ENCODE results near the gene PLOD2. TPM values are rescaled to one million over a fixed set of nuclear protein-coding genes. Genes with fewer than 3 reads are reported as not detected.

PLOD2 gene
- total RNA-seq, 2 experiments from 2014 or later = 0.40 TPM; not detected in 1

DNA sequence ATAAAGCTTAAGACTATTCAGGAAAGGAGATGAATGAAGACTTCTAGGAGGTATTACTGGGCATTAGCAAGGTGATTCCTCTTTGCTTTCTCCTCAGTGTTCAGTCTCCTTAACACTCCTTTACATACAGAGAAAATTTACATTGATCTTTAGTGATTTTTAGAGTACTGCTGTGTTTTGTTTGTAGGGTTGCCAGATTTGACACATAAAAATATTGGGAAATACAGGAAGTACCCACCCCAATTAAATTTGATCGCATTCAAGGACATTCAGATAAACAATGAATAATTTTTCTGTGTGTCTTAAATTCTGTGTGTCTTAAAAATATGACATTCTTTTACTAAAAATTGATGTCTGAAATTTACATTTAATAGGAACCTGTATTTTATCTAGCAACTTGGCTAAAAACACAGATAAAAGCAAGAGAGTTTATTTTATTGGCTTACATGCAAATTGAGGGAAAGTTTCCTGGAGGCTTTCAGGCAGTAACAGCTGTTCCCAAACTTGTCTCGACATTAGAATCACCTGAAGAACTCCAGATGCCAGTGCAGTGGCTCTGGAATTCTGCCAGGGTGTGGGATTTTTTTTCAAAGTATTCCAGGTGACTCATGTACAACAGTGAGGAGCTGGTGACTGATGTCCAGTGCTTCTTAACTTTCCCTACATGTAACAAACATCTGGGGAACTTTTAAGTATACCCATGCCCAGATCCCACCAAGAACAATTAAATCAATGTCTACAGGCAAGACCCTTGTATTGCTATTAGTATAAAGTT lies 23.4 kb upstream of the PLOD2 start:
- ChIA-PET POLR2A (no interaction called here), CTCF (interaction anchor here (1.5 kb wide), 1 partner anchor 119 kb away, joined by 4 read pairs; no protein-coding TSS in a partner anchor)
- ATAC-seq = no peak
- Mint-ChIP-seq H3K27ac (no peak overlapping the region), H3K27me3 (ENCODE audit: low read depth) (peaks cover 6% of the 10 kb centered on the region), H3K36me3 (ENCODE audit: low read depth) (no peaks in the 10 kb centered on the region), H3K9me3 (ENCODE audit: insufficient read depth) (no peaks in the 10 kb centered on the region), H3K4me1 (ENCODE audit: low read depth) (no peaks in the 10 kb centered on the region), H3K4me3 (no peak overlapping the region)
- DNase-seq = no peak

DNA sequence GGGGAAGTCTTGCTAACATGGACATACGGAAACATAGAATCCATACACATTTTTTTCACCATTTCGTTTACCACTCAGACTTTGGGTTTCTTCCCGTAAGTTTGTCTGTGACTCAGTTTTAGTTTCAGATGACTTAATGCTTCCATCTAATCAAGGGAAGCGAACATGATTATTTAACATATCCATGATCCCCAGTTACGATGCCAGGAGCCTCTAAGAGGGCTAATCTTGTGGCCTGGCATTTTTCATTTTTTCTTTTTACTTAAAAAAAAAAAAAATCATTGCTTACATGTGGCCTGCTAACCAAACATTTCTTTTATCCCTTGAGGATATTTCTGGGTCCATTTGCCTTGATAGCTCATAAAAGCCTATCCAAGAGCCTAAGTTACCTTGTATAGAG lies 20.2 kb upstream of the PLOD2 start:
- no peak for DNase-seq
- ChIA-PET CTCF (interaction anchor here (2.1 kb wide), 1 partner anchor 8 kb away, joined by 7 read pairs; no protein-coding TSS in a partner anchor), POLR2A (no interaction called here)
- H3K27ac Mint-ChIP-seq = no peak overlapping the region
- no peaks in the 10 kb centered on the region for H3K4me1 Mint-ChIP-seq (ENCODE audit: low read depth)
- no peak for ATAC-seq
- H3K9me3 Mint-ChIP-seq (ENCODE audit: insufficient read depth) = no peaks in the 10 kb centered on the region
- no peaks in the 10 kb centered on the region for H3K36me3 Mint-ChIP-seq (ENCODE audit: low read depth)
- H3K4me3 Mint-ChIP-seq = no peak overlapping the region
- H3K27me3 Mint-ChIP-seq (ENCODE audit: low read depth) = peaks cover 3% of the 10 kb centered on the region

GRCh38 chr3:146180376-146180775 lies 19.4 kb upstream of the PLOD2 start:
- Mint-ChIP-seq H3K36me3 (ENCODE audit: low read depth) (no peaks in the 10 kb centered on the region), H3K4me1 (ENCODE audit: low read depth) (no peaks in the 10 kb centered on the region), H3K9me3 (ENCODE audit: insufficient read depth) (no peaks in the 10 kb centered on the region), H3K4me3 (no peak overlapping the region), H3K27me3 (ENCODE audit: low read depth) (peaks cover 7% of the 10 kb centered on the region), H3K27ac (no peak overlapping the region)
- DNase-seq (no peak), ATAC-seq (no peak)
- CTCF ChIA-PET = interaction anchor here (2.1 kb wide), 1 partner anchor 9 kb away, joined by 7 read pairs; no protein-coding TSS in a partner anchor
- POLR2A ChIA-PET = no interaction called here

DNA sequence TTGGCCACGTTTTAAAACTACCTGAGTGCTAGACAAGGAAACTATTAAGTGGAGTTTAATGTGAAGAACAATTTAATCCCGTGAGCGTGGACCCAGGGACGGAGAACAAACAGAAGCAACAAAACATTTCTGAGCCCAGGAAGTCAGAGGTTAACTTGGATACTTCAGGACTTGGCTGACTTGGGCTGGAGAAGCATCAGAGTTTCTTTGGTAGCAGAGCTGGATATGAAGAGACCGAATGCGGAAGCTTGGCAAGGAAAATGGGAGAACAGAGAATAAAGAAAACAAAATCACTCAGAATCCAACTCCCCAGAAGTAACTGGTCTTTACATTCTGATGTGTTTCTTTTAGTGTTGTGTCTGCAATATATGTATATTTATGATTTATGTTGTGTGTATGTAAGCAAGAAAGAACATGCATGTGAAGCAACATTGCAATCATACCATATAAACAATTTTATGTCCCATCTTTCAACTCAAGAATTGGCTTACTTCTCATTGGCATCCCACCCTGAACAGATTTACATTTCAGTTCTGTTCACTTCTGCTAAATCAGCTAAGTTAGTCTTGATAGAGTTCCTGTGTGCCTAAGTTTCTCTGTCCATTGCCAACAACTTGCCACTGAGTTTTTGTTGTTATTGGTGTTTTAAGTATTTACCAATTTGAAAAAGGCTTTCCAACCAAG lies 17.2 kb upstream of the PLOD2 start:
- Mint-ChIP-seq H3K27ac (no peak overlapping the region), H3K4me1 (ENCODE audit: low read depth) (no peaks in the 10 kb centered on the region), H3K9me3 (ENCODE audit: insufficient read depth) (no peaks in the 10 kb centered on the region), H3K4me3 (no peak overlapping the region), H3K27me3 (ENCODE audit: low read depth) (peaks cover 4% of the 10 kb centered on the region), H3K36me3 (ENCODE audit: low read depth) (no peaks in the 10 kb centered on the region)
- ChIA-PET CTCF (interaction anchor here (1.4 kb wide), 1 partner anchor 11 kb away, joined by 10 read pairs; no protein-coding TSS in a partner anchor), POLR2A (no interaction called here)
- no peak for ATAC-seq
- no peak for DNase-seq

GRCh38 chr3:146177519-146177918 lies 16.5 kb upstream of the PLOD2 start:
- Mint-ChIP-seq H3K4me3 (no peak overlapping the region), H3K9me3 (ENCODE audit: insufficient read depth) (no peaks in the 10 kb centered on the region), H3K36me3 (ENCODE audit: low read depth) (no peaks in the 10 kb centered on the region), H3K27ac (no peak overlapping the region), H3K4me1 (ENCODE audit: low read depth) (no peaks in the 10 kb centered on the region), H3K27me3 (ENCODE audit: low read depth) (peaks cover 8% of the 10 kb centered on the region)
- ChIA-PET CTCF (interaction anchor here (1.0 to 1.7 kb wide), 3 partner anchors 10 to 12 kb away, joined by 3 to 10 read pairs (median 3); no protein-coding TSS in a partner anchor), POLR2A (no interaction called here)
- DNase-seq (no peak), ATAC-seq (no peak)

DNA sequence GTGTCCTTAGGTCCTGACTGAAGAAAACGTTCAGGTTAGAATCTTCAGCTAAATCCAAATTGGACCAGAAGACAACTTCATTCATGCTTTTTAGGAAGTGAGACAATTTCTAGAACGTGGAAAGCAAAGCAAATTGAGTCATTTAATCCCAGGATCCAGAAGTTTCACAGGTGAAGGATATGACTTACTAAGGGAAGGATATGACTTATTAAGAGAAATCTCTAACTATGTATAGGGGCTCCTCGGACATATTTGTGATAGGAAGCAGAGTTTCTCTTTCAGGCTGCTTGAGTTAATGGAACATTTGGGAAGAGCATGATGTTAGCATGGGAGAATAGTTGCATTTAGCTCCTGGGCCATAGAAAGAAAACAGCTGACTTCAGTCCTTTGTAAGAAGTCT lies 16.1 kb upstream of the PLOD2 start:
- Mint-ChIP-seq H3K36me3 (ENCODE audit: low read depth) (no peaks in the 10 kb centered on the region), H3K27me3 (ENCODE audit: low read depth) (peaks cover 8% of the 10 kb centered on the region)
- POLR2A ChIA-PET = no interaction called here

GRCh38 chr3:146172586-146172985 lies 11.6 kb upstream of the PLOD2 start:
- POLR2A ChIA-PET = no interaction called here
- ATAC-seq (no peak), DNase-seq (no peak)
- H3K4me1 Mint-ChIP-seq (ENCODE audit: low read depth) = no peaks in the 10 kb centered on the region
- H3K27ac Mint-ChIP-seq = no peak overlapping the region
- CTCF ChIA-PET = interaction anchor here (1.5 kb wide), 1 partner anchor 15 kb away, joined by 3 read pairs; no protein-coding TSS in a partner anchor
- H3K27me3 Mint-ChIP-seq (ENCODE audit: low read depth) = peaks cover 10% of the 10 kb centered on the region
- no peak overlapping the region for H3K4me3 Mint-ChIP-seq
- H3K36me3 Mint-ChIP-seq (ENCODE audit: low read depth) = no peaks in the 10 kb centered on the region
- no peaks in the 10 kb centered on the region for H3K9me3 Mint-ChIP-seq (ENCODE audit: insufficient read depth)

More for the DNA sequence above, 16.1 kb upstream of the PLOD2 start:
- Mint-ChIP-seq H3K4me3 (no peak overlapping the region), H3K4me1 (ENCODE audit: low read depth) (no peaks in the 10 kb centered on the region), H3K27ac (no peak overlapping the region), H3K9me3 (ENCODE audit: insufficient read depth) (no peaks in the 10 kb centered on the region)
- ATAC-seq (no peak), DNase-seq (no peak)
- CTCF ChIA-PET = interaction anchor here (1.0 to 1.7 kb wide), 3 partner anchors 10 to 13 kb away, joined by 3 to 10 read pairs (median 3); no protein-coding TSS in a partner anchor

GRCh38 chr3:146170591-146170990 lies 9.6 kb upstream of the PLOD2 start:
- CTCF ChIA-PET = interaction anchor here (0.9 kb wide), 1 partner anchor 19 kb away, joined by 3 read pairs; no protein-coding TSS in a partner anchor
- POLR2A ChIA-PET = no interaction called here
- no peak overlapping the region for H3K4me3 Mint-ChIP-seq
- no peak for ATAC-seq
- H3K36me3 Mint-ChIP-seq (ENCODE audit: low read depth) = no peaks in the 10 kb centered on the region
- H3K4me1 Mint-ChIP-seq (ENCODE audit: low read depth) = no peaks in the 10 kb centered on the region
- no peaks in the 10 kb centered on the region for H3K9me3 Mint-ChIP-seq (ENCODE audit: insufficient read depth)
- no peak for DNase-seq
- H3K27ac Mint-ChIP-seq = no peak overlapping the region
- peaks cover 8% of the 10 kb centered on the region for H3K27me3 Mint-ChIP-seq (ENCODE audit: low read depth)

DNA sequence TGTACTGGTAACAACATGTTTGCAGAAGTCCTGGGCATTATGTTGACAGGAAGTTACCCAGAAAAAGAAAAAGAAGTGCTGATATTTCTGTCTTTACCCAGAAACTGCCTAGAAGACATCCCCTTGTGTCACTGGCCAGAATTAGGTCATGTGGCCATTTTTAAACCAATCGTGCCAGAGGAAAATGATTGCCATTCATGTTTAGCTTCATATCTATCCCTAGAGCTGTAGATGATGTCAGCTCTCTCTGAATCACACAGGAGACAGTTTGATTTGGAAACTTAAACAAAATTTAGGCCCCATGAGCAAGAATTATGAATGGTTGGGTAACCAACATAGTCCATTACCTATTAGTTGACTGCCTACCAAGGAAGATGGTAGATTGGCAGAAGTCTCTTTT lies 8.9 kb upstream of the PLOD2 start:
- Mint-ChIP-seq H3K4me3 (no peak overlapping the region), H3K4me1 (ENCODE audit: low read depth) (no peaks in the 10 kb centered on the region), H3K36me3 (ENCODE audit: low read depth) (no peaks in the 10 kb centered on the region), H3K27me3 (ENCODE audit: low read depth) (peaks cover 6% of the 10 kb centered on the region), H3K27ac (no peak overlapping the region), H3K9me3 (ENCODE audit: insufficient read depth) (no peaks in the 10 kb centered on the region)
- DNase-seq (no peak), ATAC-seq (no peak)
- CTCF ChIA-PET = interaction anchor here (0.9 kb wide), 1 partner anchor 20 kb away, joined by 3 read pairs; no protein-coding TSS in a partner anchor
- POLR2A ChIA-PET = no interaction called here

- ATAC-seq (no peak), DNase-seq (no peak)
- Mint-ChIP-seq H3K27me3 (ENCODE audit: low read depth) (peaks cover 17% of the 10 kb centered on the region), H3K4me3 (no peak overlapping the region), H3K36me3 (ENCODE audit: low read depth) (no peaks in the 10 kb centered on the region), H3K4me1 (ENCODE audit: low read depth) (no peaks in the 10 kb centered on the region), H3K27ac (no peak overlapping the region), H3K9me3 (ENCODE audit: insufficient read depth) (no peaks in the 10 kb centered on the region)
- CTCF ChIA-PET = interaction anchor here (1.2 kb wide), 1 partner anchor 10 kb away, joined by 3 read pairs; no protein-coding TSS in a partner anchor
- POLR2A ChIA-PET = no interaction called here
Observed at GRCh38 chr3:146166826-146167225, 5.8 kb upstream of the PLOD2 start.

DNA sequence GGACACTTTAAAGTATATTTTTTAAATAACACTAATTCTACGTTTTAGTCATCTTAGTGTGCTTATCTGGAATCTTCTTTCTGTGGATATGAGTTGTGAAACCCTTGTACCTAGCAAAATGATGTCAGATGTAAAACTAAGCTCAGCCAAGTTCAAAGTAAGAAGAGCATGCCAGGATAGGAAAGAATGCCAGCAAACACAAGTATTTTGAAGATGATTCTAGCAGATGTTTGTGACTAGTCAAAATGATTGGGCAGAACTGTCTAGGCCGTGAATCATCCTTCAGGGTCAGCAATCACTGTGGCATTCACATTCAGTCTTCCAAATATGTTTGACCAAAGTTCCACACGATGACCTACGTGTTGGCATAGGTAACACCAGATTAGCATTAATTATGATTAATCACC lies 5.4 kb upstream of the PLOD2 start:
- peaks cover 21% of the 10 kb centered on the region for H3K27me3 Mint-ChIP-seq (ENCODE audit: low read depth)
- DNase-seq = no peak
- no peak for ATAC-seq
- ChIA-PET POLR2A (no interaction called here), CTCF (interaction anchor here (1.2 kb wide), 1 partner anchor 10 kb away, joined by 3 read pairs; no protein-coding TSS in a partner anchor)
- no peak overlapping the region for H3K4me3 Mint-ChIP-seq
- H3K27ac Mint-ChIP-seq = no peak overlapping the region
- no peaks in the 10 kb centered on the region for H3K36me3 Mint-ChIP-seq (ENCODE audit: low read depth)
- peaks cover 4% of the 10 kb centered on the region for H3K4me1 Mint-ChIP-seq (ENCODE audit: low read depth)
- H3K9me3 Mint-ChIP-seq (ENCODE audit: insufficient read depth) = no peaks in the 10 kb centered on the region

- ATAC-seq (no peak), DNase-seq (no peak)
- Mint-ChIP-seq H3K4me1 (ENCODE audit: low read depth) (peaks cover 7% of the 10 kb centered on the region), H3K27ac (no peak overlapping the region), H3K27me3 (ENCODE audit: low read depth) (peaks cover 24% of the 10 kb centered on the region), H3K4me3 (no peak overlapping the region), H3K36me3 (ENCODE audit: low read depth) (no peaks in the 10 kb centered on the region), H3K9me3 (ENCODE audit: insufficient read depth) (no peaks in the 10 kb centered on the region)
- POLR2A ChIA-PET = no interaction called here
- CTCF ChIA-PET = interaction anchor here (1.2 kb wide), 1 partner anchor 11 kb away, joined by 3 read pairs; no protein-coding TSS in a partner anchor
Observed at GRCh38 chr3:146165877-146166276, 4.9 kb upstream of the PLOD2 start.

All from activated CD8-positive, alpha-beta T cell treated with anti-CD3 and anti-CD28 coated beads, Interleukin-2, amount 10 ng/mL, durations not matched to agents 7 days and 5 days (primary cell).